ENCODE results near the gene ANKRD18A. TPM values are rescaled to one million over a fixed set of nuclear protein-coding genes. Genes with fewer than 3 reads are reported as not detected.

Gene ANKRD18A
- total and polyA plus RNA-seq, 2 of the 13 experiments (the other 11 are each of a cell fraction or from before 2014, with no cell fraction given): 5.9 to 7.6 TPM

DNA sequence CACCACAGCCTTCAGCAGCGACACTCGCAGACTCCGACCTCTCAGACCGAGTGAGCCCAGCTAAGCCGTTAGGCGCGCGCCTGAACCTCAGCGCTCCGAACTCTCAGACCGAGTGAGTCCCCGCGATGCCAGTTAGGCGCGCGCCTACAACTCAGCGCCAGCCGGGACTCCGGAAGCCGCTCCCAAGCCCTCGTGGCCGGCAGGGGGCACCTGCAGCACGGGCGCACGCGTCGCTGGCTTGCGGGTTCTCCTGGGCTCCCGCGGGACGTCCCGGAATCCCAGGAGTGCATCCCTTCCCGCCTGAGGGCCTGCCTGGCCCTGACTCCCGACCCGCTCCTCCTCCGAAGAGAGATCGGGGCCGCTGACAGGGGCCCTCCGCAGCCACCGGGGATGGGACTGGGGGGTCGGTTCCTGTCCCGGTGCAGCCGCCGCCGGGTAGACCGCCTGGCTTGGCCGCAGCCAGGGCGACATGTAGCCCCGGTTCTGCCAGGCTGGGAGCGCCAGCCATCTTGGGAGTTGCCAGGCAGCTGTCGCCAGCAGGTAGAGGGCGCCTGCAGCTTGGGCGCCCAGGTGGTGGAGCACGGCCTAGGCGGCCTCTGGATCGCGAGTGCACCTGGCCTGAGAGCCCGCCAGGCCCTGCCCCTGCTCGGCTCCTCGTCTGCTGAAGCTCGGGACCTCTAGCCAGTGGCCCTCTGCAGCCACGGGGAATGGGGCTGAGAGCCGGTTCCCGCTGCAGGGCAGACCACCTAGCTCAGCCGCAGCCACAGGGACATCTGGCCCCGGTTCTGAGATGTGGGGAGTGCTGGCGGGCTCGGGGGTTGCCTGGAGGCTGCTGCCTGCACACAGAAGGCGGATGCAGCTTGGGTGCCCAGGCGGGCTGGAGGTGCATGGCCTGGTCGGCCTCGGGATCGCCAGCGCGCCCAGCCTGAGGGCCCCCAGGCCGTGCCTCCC lies at the start of gene ANKRD18A (continued):
- TF ChIP-seq, protein P1, sequence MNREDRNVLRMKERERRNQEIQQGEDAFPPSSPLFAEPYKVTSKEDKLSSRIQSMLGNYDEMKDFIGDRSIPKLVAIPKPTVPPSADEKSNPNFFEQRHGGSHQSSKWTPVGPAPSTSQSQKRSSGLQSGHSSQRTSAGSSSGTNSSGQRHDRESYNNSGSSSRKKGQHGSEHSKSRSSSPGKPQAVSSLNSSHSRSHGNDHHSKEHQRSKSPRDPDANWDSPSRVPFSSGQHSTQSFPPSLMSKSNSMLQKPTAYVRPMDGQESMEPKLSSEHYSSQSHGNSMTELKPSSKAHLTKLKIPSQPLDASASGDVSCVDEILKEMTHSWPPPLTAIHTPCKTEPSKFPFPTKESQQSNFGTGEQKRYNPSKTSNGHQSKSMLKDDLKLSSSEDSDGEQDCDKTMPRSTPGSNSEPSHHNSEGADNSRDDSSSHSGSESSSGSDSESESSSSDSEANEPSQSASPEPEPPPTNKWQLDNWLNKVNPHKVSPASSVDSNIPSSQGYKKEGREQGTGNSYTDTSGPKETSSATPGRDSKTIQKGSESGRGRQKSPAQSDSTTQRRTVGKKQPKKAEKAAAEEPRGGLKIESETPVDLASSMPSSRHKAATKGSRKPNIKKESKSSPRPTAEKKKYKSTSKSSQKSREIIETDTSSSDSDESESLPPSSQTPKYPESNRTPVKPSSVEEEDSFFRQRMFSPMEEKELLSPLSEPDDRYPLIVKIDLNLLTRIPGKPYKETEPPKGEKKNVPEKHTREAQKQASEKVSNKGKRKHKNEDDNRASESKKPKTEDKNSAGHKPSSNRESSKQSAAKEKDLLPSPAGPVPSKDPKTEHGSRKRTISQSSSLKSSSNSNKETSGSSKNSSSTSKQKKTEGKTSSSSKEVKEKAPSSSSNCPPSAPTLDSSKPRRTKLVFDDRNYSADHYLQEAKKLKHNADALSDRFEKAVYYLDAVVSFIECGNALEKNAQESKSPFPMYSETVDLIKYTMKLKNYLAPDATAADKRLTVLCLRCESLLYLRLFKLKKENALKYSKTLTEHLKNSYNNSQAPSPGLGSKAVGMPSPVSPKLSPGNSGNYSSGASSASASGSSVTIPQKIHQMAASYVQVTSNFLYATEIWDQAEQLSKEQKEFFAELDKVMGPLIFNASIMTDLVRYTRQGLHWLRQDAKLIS (CRISPR knock-in tag; IDR thresholded peaks at IDR 0.05): peak; percentile 5; the same call in 1 of the 2 replicates
- TF ChIP-seq ZNF280D (CRISPR knock-in tag; IDR thresholded peaks at IDR 0.05): peak; percentile 72; the same call in 1 of the 2 replicates
- TF ChIP-seq NFIC (IDR thresholded peaks at IDR 0.05; ENCODE audit: low read length): no peak
- TF ChIP-seq, protein P2, sequence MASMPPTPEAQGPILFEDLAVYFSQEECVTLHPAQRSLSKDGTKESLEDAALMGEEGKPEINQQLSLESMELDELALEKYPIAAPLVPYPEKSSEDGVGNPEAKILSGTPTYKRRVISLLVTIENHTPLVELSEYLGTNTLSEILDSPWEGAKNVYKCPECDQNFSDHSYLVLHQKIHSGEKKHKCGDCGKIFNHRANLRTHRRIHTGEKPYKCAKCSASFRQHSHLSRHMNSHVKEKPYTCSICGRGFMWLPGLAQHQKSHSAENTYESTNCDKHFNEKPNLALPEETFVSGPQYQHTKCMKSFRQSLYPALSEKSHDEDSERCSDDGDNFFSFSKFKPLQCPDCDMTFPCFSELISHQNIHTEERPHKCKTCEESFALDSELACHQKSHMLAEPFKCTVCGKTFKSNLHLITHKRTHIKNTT (CRISPR knock-in tag; IDR thresholded peaks at IDR 0.05): no peak
- TF ChIP-seq ZNF101 (CRISPR knock-in tag; IDR thresholded peaks at IDR 0.05; ENCODE audit: borderline replicate concordance, low read depth): 0 out of 2 replicates have a peak, but pooled peaks have one; percentile 41
- TF ChIP-seq ZMYM3 (CRISPR knock-in tag; IDR thresholded peaks at IDR 0.05): peak; percentile 52
- TF ChIP-seq, protein P3, sequence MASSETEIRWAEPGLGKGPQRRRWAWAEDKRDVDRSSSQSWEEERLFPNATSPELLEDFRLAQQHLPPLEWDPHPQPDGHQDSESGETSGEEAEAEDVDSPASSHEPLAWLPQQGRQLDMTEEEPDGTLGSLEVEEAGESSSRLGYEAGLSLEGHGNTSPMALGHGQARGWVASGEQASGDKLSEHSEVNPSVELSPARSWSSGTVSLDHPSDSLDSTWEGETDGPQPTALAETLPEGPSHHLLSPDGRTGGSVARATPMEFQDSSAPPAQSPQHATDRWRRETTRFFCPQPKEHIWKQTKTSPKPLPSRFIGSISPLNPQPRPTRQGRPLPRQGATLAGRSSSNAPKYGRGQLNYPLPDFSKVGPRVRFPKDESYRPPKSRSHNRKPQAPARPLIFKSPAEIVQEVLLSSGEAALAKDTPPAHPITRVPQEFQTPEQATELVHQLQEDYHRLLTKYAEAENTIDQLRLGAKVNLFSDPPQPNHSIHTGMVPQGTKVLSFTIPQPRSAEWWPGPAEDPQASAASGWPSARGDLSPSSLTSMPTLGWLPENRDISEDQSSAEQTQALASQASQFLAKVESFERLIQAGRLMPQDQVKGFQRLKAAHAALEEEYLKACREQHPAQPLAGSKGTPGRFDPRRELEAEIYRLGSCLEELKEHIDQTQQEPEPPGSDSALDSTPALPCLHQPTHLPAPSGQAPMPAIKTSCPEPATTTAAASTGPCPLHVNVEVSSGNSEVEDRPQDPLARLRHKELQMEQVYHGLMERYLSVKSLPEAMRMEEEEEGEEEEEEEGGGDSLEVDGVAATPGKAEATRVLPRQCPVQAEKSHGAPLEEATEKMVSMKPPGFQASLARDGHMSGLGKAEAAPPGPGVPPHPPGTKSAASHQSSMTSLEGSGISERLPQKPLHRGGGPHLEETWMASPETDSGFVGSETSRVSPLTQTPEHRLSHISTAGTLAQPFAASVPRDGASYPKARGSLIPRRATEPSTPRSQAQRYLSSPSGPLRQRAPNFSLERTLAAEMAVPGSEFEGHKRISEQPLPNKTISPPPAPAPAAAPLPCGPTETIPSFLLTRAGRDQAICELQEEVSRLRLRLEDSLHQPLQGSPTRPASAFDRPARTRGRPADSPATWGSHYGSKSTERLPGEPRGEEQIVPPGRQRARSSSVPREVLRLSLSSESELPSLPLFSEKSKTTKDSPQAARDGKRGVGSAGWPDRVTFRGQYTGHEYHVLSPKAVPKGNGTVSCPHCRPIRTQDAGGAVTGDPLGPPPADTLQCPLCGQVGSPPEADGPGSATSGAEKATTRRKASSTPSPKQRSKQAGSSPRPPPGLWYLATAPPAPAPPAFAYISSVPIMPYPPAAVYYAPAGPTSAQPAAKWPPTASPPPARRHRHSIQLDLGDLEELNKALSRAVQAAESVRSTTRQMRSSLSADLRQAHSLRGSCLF (CRISPR knock-in tag; IDR thresholded peaks at IDR 0.05; ENCODE audit: borderline replicate concordance): no peak
- TF ChIP-seq ZNF607 (CRISPR knock-in tag; IDR thresholded peaks at IDR 0.05; ENCODE audit: borderline replicate concordance): peak; percentile 76
- TF ChIP-seq, protein P4, sequence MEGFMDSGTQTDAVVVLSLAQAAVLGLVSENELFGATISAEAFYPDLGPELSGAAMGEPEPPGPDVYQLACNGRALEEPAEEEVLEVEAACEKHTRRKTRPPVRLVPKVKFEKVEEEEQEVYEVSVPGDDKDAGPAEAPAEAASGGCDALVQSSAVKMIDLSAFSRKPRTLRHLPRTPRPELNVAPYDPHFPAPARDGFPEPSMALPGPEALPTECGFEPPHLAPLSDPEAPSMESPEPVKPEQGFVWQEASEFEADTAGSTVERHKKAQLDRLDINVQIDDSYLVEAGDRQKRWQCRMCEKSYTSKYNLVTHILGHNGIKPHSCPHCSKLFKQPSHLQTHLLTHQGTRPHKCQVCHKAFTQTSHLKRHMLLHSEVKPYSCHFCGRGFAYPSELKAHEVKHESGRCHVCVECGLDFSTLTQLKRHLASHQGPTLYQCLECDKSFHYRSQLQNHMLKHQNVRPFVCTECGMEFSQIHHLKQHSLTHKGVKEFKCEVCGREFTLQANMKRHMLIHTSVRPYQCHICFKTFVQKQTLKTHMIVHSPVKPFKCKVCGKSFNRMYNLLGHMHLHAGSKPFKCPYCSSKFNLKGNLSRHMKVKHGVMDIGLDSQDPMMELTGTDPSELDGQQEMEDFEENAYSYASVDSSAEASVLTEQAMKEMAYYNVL (CRISPR knock-in tag; IDR thresholded peaks at IDR 0.05; ENCODE audit: borderline replicate concordance): peak; percentile 6; the same call in 1 of the 2 replicates
